ENCODE data around the gene SCAMP3.
A peak's percentile ranks its signal among the peaks of the same experiment; 100 is the strongest.

The SCAMP3 gene

DNA sequence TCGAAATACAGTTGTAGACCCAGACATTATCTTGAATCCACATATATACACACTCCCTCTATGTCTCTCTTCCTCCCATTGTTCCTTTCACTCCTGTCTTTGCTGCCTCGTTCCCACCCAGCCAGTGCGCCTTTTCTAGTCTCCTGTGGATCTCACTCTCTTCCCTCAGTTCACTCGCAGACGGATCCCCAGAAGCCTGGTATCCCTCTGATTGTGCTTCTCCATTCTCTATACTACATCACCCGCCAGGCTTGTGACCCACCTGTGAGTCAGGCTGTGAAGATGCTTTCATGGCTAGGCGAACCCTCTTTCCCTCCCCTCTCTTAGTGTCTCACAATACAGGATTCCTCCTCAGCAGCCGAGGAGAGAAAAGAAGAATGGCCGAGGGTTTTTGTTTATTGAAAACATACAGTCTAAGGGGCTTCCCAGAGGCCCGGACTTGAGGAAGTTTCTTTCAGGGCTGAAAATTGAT lies 16.6 kb upstream of the SCAMP3 start:
- Histone ChIP-seq H3K27me3 (ENCODE audit: control insufficient read depth in 1 of 2, insufficient read depth in 1 of 2, low read length in 2 of 2) (no peaks in the 10 kb centered on the region), H2BK15ac (ENCODE audit: low read depth, poor library complexity, severe bottlenecking) (no peak overlapping the region), H3K4me3 (ENCODE audit: insufficient read depth in 1 of 2, low read depth in 1 of 2, low read length in 2 of 2) (peak overlapping the region in 1 of 2 experiments; percentile 89), H2AFZ (ENCODE audit: low read depth, low read length) (no peak overlapping the region), H2BK120ac (ENCODE audit: low read depth, low read length) (no peak overlapping the region), H3K4me1 (ENCODE audit: control insufficient read depth, insufficient read depth, low read depth, low read length) (peaks cover 8% of the 10 kb centered on the region), H3K23ac (ENCODE audit: low read length in 2 of 2) (no peak overlapping the region), H3K4ac (ENCODE audit: low read depth in 1 of 2, low read length in 2 of 2) (no peak overlapping the region), H2AK5ac (ENCODE audit: low read length, severe bottlenecking) (no peak overlapping the region), H3K14ac (ENCODE audit: low read length in 2 of 2) (no peak overlapping the region), H3K9me3 (ENCODE audit: control insufficient read depth, low read length) (no peaks in the 10 kb centered on the region), H3K36me3 (ENCODE audit: control insufficient read depth in 1 of 2, insufficient read depth in 2 of 2, low read depth in 1 of 2, low read length in 2 of 2) (peaks cover 4 to 10% of the 10 kb centered on the region in 2 experiments), H3K4me2 (ENCODE audit: low read length, poor library complexity, severe bottlenecking) (no peak overlapping the region), H4K91ac (ENCODE audit: low read length) (no peak overlapping the region), H2BK12ac (ENCODE audit: low read length in 2 of 2) (no peak overlapping the region), H3K18ac (ENCODE audit: low read depth in 1 of 2, low read length in 2 of 2) (no peak overlapping the region), H2BK5ac (ENCODE audit: low read depth, low read length, poor library complexity, severe bottlenecking) (no peak overlapping the region), H3K79me1 (replicated peaks; ENCODE audit: low read length, poor library complexity, severe bottlenecking) (peaks cover 4% of the 10 kb centered on the region), H3K27ac (ENCODE audit: low read length, poor library complexity, severe bottlenecking) (no peak overlapping the region), H4K8ac (ENCODE audit: low read length) (no peak overlapping the region), H3K9ac (ENCODE audit: low read length) (no peak overlapping the region)
- 64% methylated on average over 9 of the region's 10 CpGs for WGBS
- no peak for DNase-seq

DNA sequence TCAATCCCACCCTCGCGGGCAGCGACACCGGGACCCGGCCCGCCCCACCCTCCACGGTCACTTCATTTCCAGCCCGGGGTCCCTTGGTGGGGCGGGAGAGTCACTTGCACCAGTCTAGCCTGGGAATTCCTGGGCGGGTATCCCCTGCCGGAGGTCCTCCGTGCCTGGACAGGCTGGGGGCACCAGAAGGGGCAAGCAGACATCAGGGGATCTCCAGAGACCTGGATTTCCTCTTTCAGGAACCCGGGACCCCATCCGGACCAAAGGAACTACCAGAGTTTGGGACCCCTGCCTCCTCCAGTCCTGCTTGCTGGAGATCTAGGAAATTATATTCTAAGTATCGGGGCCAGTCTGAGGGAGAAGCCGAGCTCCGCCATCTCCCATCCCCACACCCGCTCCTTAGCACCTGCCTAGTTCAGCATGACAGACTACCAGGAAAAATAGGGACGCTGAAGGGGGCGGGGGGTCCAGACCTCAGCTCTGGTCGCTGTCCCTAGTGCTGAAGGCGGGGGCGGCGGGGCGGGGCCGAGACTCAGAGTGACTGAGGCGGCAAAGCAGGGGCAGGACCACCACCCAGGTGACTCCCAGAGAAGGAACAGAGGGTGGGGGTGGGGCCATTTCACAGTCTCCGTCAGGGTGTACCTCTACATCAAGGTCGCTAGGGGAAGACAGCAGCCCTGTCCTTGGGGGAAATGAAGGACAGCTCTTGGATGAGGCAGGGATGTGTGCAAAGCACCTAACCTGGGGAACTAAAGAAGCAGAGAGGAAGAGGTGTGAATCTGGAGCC lies 15.9 kb upstream of the SCAMP3 start:
- Histone ChIP-seq H2BK120ac (ENCODE audit: low read depth, low read length) (no peak overlapping the region), H3K9ac (ENCODE audit: low read length) (peak overlapping the region; percentile 78), H2BK15ac (ENCODE audit: low read depth, poor library complexity, severe bottlenecking) (no peak overlapping the region), H2BK5ac (ENCODE audit: low read depth, low read length, poor library complexity, severe bottlenecking) (no peak overlapping the region), H3K23ac (ENCODE audit: low read length in 2 of 2) (no peak overlapping the region), H3K4me3 (ENCODE audit: insufficient read depth in 1 of 2, low read depth in 1 of 2, low read length in 2 of 2) (peak overlapping the region; percentile 70 to 89), H3K4me2 (ENCODE audit: low read length, poor library complexity, severe bottlenecking) (peak overlapping the region; percentile 98), H4K8ac (ENCODE audit: low read length) (no peak overlapping the region), H3K27me3 (ENCODE audit: control insufficient read depth in 1 of 2, insufficient read depth in 1 of 2, low read length in 2 of 2) (no peaks in the 10 kb centered on the region), H3K18ac (ENCODE audit: low read depth in 1 of 2, low read length in 2 of 2) (no peak overlapping the region), H3K4me1 (ENCODE audit: control insufficient read depth, insufficient read depth, low read depth, low read length) (peaks cover 8% of the 10 kb centered on the region), H3K14ac (ENCODE audit: low read length in 2 of 2) (no peak overlapping the region), H2AFZ (ENCODE audit: low read depth, low read length) (peak overlapping the region; percentile 91), H2AK5ac (ENCODE audit: low read length, severe bottlenecking) (no peak overlapping the region), H3K9me3 (ENCODE audit: control insufficient read depth, low read length) (no peaks in the 10 kb centered on the region), H4K91ac (ENCODE audit: low read length) (no peak overlapping the region), H3K36me3 (ENCODE audit: control insufficient read depth in 1 of 2, insufficient read depth in 2 of 2, low read depth in 1 of 2, low read length in 2 of 2) (peaks cover 3 to 8% of the 10 kb centered on the region in 2 experiments), H2BK12ac (ENCODE audit: low read length in 2 of 2) (no peak overlapping the region), H3K27ac (ENCODE audit: low read length, poor library complexity, severe bottlenecking) (no peak overlapping the region), H3K4ac (ENCODE audit: low read depth in 1 of 2, low read length in 2 of 2) (no peak overlapping the region), H3K79me1 (replicated peaks; ENCODE audit: low read length, poor library complexity, severe bottlenecking) (peaks cover 4% of the 10 kb centered on the region)
- DNase-seq, result peak; percentile 46
- WGBS, result 0% methylated on average over 25 of the region's 29 CpGs

DNA sequence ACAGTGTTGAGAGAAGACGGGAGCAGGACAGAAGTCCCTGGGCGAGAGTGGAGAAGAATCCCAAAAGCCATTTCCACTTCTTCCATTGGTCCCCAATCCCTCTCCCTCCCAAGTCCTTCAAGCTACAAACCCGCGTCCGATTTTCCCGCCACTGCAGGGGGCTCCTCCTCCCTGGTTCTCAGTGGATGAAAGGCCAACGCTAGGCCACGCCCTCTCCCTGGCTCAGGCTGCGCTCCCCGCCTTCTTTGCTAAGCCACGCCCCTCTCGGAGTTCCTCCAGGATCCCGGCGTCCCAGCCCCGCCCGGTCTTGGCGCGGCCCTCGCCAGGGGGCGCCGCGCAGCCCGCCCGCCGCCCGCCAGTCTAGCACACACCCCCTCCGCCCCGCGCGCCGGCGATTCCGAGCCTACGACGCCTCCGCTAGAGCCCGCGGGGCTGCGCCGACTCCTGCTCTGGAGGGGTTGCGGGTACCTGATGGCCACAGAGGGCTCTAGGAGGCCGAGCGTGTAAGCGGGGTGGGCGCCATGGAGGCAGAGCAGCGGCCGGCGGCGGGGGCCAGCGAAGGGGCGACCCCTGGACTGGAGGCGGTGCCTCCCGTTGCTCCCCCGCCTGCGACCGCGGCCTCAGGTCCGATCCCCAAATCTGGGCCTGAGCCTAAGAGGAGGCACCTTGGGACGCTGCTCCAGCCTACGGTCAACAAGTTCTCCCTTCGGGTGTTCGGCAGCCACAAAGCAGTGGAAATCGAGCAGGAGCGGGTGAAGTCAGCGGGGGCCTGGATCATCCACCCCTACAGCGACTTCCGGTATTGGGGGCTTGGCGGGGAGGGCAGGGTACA lies 15.1 kb upstream of the SCAMP3 start, which contains the start of gene HCN3:
Gene HCN3, plus strand, starts transcription at position 394 of the 832 bp plus-strand sequence. Its CDS starts 128 bp downstream, at position 522.
- Histone ChIP-seq H3K9me3 (ENCODE audit: control insufficient read depth, low read length) (no peaks in the 10 kb centered on the region), H2BK120ac (ENCODE audit: low read depth, low read length) (no peak within 1 kb of the TSS), H2AFZ (ENCODE audit: low read depth, low read length) (peak within 1 kb of the TSS; percentile 91), H3K18ac (ENCODE audit: low read depth in 1 of 2, low read length in 2 of 2) (peak within 1 kb of the TSS in 1 of 2 experiments; percentile 11), H3K79me1 (replicated peaks; ENCODE audit: low read length, poor library complexity, severe bottlenecking) (peaks cover 4% of the 10 kb centered on the region), H3K23ac (ENCODE audit: low read length in 2 of 2) (no peak within 1 kb of the TSS), H3K4me2 (ENCODE audit: low read length, poor library complexity, severe bottlenecking) (peak within 1 kb of the TSS; percentile 98), H3K4me3 (ENCODE audit: insufficient read depth in 1 of 2, low read depth in 1 of 2, low read length in 2 of 2) (peak within 1 kb of the TSS; percentile 70 to 89), H2BK15ac (ENCODE audit: low read depth, poor library complexity, severe bottlenecking) (peak within 1 kb of the TSS; percentile 49), H3K4me1 (ENCODE audit: control insufficient read depth, insufficient read depth, low read depth, low read length) (peaks cover 8% of the 10 kb centered on the region), H3K14ac (ENCODE audit: low read length in 2 of 2) (no peak within 1 kb of the TSS), H4K91ac (ENCODE audit: low read length) (no peak within 1 kb of the TSS), H3K4ac (ENCODE audit: low read depth in 1 of 2, low read length in 2 of 2) (no peak within 1 kb of the TSS), H4K8ac (ENCODE audit: low read length) (no peak within 1 kb of the TSS), H3K9ac (ENCODE audit: low read length) (peak within 1 kb of the TSS; percentile 78), H2AK5ac (ENCODE audit: low read length, severe bottlenecking) (no peak within 1 kb of the TSS), H2BK5ac (ENCODE audit: low read depth, low read length, poor library complexity, severe bottlenecking) (no peak within 1 kb of the TSS), H2BK12ac (ENCODE audit: low read length in 2 of 2) (no peak within 1 kb of the TSS), H3K27me3 (ENCODE audit: control insufficient read depth in 1 of 2, insufficient read depth in 1 of 2, low read length in 2 of 2) (no peaks in the 10 kb centered on the region), H3K27ac (ENCODE audit: low read length, poor library complexity, severe bottlenecking) (no peak within 1 kb of the TSS), H3K36me3 (ENCODE audit: control insufficient read depth in 1 of 2, insufficient read depth in 2 of 2, low read depth in 1 of 2, low read length in 2 of 2) (peaks cover under 1 to 1% of the 10 kb centered on the region in 2 experiments)
- peak; percentile 95 for DNase-seq
- under 1% methylated on average over 63 of the region's 68 CpGs for WGBS

Measured in mesenchymal stem cell (in vitro differentiated cells and primary cell).